Choroid plexus epithelial cell (primary cell): ENCODE measurements around the gene FAM3A.

Source experiments
- DNase-seq: peaks from one replicate; pipeline ENCODE4 v3.0.0-alpha.2; 2010; ENCODE audit warnings: low read depth
- H3K4me3 ChIP-seq: 2 replicates; pipeline ENCODE4 v1.5.1; 2011; ENCODE audit warnings: low read depth, mild to moderate bottlenecking, control low read depth, low read length, moderate library complexity
- TF ChIP-seq, protein P1 (sequence below): conservative IDR thresholded peaks from 2 replicates; pipeline ENCODE4 v1.5.1; 2011; ENCODE audit warnings: low read depth, mild to moderate bottlenecking, control low read depth, inconsistent platforms, low read length, moderate library complexity

Gene FAM3A

DNA sequence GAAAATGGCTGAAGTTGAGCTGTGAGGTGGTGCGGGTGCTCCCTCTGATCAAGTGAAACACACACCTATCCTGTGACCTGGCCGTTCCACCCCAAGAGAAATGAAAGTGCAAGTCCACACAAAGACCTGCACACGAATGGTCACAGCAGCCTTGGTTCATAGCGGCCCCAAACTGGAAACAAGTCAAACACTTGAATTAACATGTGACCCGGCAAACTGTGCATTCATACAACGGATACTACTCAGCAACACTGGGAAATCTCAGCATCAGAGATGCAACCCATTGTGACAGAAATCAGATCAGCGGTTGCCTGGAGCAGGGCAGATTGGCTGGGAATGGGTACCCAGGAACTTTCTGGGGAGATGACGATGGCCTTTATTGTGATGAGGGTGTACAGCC, 23.0 kb upstream of the FAM3A start:
- no peak overlapping the region for H3K4me3 ChIP-seq
- TF ChIP-seq, protein P1, sequence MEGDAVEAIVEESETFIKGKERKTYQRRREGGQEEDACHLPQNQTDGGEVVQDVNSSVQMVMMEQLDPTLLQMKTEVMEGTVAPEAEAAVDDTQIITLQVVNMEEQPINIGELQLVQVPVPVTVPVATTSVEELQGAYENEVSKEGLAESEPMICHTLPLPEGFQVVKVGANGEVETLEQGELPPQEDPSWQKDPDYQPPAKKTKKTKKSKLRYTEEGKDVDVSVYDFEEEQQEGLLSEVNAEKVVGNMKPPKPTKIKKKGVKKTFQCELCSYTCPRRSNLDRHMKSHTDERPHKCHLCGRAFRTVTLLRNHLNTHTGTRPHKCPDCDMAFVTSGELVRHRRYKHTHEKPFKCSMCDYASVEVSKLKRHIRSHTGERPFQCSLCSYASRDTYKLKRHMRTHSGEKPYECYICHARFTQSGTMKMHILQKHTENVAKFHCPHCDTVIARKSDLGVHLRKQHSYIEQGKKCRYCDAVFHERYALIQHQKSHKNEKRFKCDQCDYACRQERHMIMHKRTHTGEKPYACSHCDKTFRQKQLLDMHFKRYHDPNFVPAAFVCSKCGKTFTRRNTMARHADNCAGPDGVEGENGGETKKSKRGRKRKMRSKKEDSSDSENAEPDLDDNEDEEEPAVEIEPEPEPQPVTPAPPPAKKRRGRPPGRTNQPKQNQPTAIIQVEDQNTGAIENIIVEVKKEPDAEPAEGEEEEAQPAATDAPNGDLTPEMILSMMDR, result no peak
- DNase-seq, result no peak

GRCh38 chrX:154535892-154536291, 19.9 kb upstream of the FAM3A start:
- H3K4me3 ChIP-seq, result no peak overlapping the region
- DNase-seq, result no peak
- TF ChIP-seq, protein P1, result no peak

DNA sequence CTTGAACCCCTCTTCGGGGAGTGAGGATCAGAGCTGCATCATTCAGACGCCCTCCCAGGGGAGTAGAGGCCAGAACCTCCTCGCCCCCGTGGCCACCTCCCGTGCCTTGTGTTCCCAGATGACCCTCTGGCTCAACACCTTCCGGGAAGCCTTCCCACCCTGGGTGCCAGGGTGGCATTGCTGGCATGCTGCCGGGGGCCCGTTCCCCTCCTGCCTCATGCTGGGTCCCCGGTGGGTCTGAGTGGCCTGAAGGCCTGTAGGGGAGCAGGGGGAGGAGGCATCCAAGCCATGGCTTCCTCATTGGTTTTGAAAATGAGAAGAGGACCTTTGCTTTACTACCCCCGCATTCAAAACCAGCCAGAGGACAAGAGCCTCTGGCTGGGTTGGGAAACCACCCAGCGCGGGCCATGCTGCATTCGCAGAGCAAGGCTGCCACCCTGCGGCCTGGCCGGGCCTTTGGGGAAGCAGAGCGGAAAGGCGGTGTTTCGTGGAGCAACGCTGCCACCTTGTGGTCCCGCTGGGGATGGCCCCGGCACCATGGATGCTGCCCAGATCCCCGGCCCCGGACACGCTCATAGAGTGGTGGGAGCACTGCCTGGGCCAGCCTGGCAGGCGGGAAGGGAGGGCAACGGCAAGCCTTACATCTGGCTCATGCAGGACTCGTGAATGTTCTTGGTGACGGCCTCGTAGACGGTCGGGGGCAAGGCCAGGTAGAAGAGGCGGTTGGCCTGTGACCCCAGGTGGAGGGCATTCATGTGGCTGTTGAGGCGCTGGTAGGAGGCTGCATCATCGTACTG, 18.7 kb upstream of the FAM3A start:
- peak; percentile 89 for DNase-seq
- no peak overlapping the region for H3K4me3 ChIP-seq
- TF ChIP-seq, protein P1, result peak; percentile 89

GRCh38 chrX:154532690-154533089, 16.7 kb upstream of the FAM3A start:
- DNase-seq, result no peak
- H3K4me3 ChIP-seq, result no peak overlapping the region
- TF ChIP-seq, protein P1, result no peak

- H3K4me3 ChIP-seq, result no peak overlapping the region
- peak; percentile 64 for DNase-seq
- TF ChIP-seq, protein P1, result no peak
These were observed 15.6 kb upstream of the FAM3A start for GRCh38 chrX:154531626-154532025.

GRCh38 chrX:154530286-154530685, 14.3 kb upstream of the FAM3A start:
- TF ChIP-seq, protein P1, result no peak
- no peak for DNase-seq
- H3K4me3 ChIP-seq, result no peak overlapping the region

DNA sequence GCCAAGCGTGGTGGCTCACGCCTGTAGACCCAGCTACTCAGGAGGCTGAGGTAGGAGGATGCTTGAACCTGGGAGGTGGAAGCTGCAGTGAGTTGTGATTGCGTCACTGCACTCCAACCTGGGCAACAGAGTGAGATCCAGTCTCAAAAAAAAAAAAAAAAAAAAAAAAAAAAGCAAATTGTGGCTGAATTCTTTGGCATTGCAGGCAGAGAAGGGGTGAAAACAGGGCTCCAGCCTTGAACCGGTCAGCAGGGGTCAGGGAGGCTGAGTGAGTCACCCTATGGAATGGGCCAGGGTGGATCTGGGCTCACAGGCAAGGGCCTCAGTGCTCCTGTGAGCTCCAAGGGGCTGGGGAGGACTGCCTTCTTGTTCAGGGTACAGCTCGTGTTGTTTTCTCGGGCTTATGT, 13.2 kb upstream of the FAM3A start:
- no peak overlapping the region for H3K4me3 ChIP-seq
- peak; percentile 49 for DNase-seq
- TF ChIP-seq, protein P1, result no peak
